Tibial artery (tissue), 4 donors: Measurements from ENCODE around the gene PLCG2.
A peak's percentile ranks its signal among the peaks of the same experiment; 100 is the strongest.
"Not testable (repeated sequence)": the region's sequence is repeated elsewhere in the genome, so short reads cannot be mapped to it uniquely, and the experiment has no call there.

ENCODE experiments used
- DNase-seq, 2 donors: peaks; one replicate each; pipeline ENCODE4 v3.0.0-alpha.2; 2019
- H3K27ac ChIP-seq, 2 donors: fragments of 200-600 bp; sonication (generic) in 1 of 2; 1 replicate in 1 of 2; 2 replicates in 1 of 2; pipeline ENCODE4 v1.5.1; 2018 to 2019; ENCODE audit warnings: mild to moderate bottlenecking in 1 of 2
- H3K27me3 ChIP-seq, 2 donors: fragments of 200-600 bp; sonication (generic) in 1 of 2; one replicate each; pipeline versions ENCODE4 v1.5.1 to v1.6.0; 2016 to 2019
- H3K36me3 ChIP-seq, 3 donors: fragments of 200-600 bp; sonication (generic) in 2 of 3; one replicate each; pipeline ENCODE4 v1.5.1; 2016 to 2019; ENCODE audit warnings: mild to moderate bottlenecking in 2 of 3
- H3K4me1 ChIP-seq, 4 donors: fragments of 200-600 bp; sonication (generic) in 2 of 4; 1 replicate in 3 of 4; 2 replicates in 1 of 4; pipeline ENCODE4 v1.5.1; 2016 to 2019
- H3K4me3 ChIP-seq, 2 donors: fragments of 200-600 bp; sonication (generic) in 1 of 2; 1 replicate in 1 of 2; 2 replicates in 1 of 2; pipeline ENCODE4 v1.5.1; 2018 to 2019; ENCODE audit warnings: mild to moderate bottlenecking in 2 of 2
- H3K9me3 ChIP-seq, 3 donors: fragments of 200-600 bp; sonication (generic) in 1 of 3; one replicate each; pipeline ENCODE4 v1.5.1; 2016 to 2019
- CTCF ChIP-seq, 2 experiments: fragments of 200-600 bp in 1 of 2; fragments of 450-650 bp in 1 of 2; IDR thresholded peaks; one replicate each; pipeline ENCODE4 v1.5.1; 2017 to 2019; ENCODE audit warnings: antibody characterized with exemption in 2 of 2, mild to moderate bottlenecking in 1 of 2, moderate library complexity in 1 of 2
- intact Hi-C: fragments of 100-400 bp; cut with DNase I; formaldehyde crosslinking; loops from one replicate; pipeline ENCODE4 v1.15.0; 2023; ENCODE audit warnings: low total_unique reads

PLCG2 gene

GRCh38 chr16:81933361-81933760 lies 154.3 kb downstream of the PLCG2 start:
- no peak for TF ChIP-seq CTCF (IDR thresholded peaks at IDR 0.05)
- intact Hi-C loops: no loop called here
- H3K9me3 ChIP-seq: no peaks in the 10 kb centered on the region

GRCh38 chr16:81934711-81935110 lies 155.6 kb downstream of the PLCG2 start:
- H3K27ac ChIP-seq, H3K4me1 ChIP-seq, H3K4me3 ChIP-seq, intact Hi-C loops, H3K9me3 ChIP-seq, H3K36me3 ChIP-seq: not testable (repeated sequence)
- peaks cover 0 to 18% of the 10 kb centered on the region in 2 donors for H3K27me3 ChIP-seq
- peak in 1 of 2 donors; percentile 3 for DNase-seq

More at GRCh38 chr16:81933361-81933760, 154.3 kb downstream of the PLCG2 start:
- Histone ChIP-seq H3K27me3 (peaks cover 0 to 7% of the 10 kb centered on the region in 2 donors), H3K27ac (no peak overlapping the region), H3K36me3 (peaks cover 0 to 9% (median 0%) of the 10 kb centered on the region in 3 donors), H3K4me3 (no peak overlapping the region), H3K4me1 (no peaks in the 10 kb centered on the region)
- no peak for DNase-seq

- peak in 1 of 2 donors; percentile 39 for DNase-seq
- intact Hi-C loops: no loop called here
- no peak for TF ChIP-seq CTCF (IDR thresholded peaks at IDR 0.05)
- H3K4me3 ChIP-seq: no peak overlapping the region
- H3K27me3 ChIP-seq: peaks cover 0 to 21% of the 10 kb centered on the region in 2 donors
- H3K36me3 ChIP-seq: peaks cover 0 to 9% (median 0%) of the 10 kb centered on the region in 3 donors
- no peak overlapping the region for H3K27ac ChIP-seq
- H3K4me1 ChIP-seq: no peaks in the 10 kb centered on the region
- H3K9me3 ChIP-seq: no peaks in the 10 kb centered on the region
These were observed 157.3 kb downstream of the PLCG2 start for GRCh38 chr16:81936209-81937000.

- peak in 1 of 2 donors; percentile 20 for DNase-seq
- intact Hi-C loops: no loop called here
- TF ChIP-seq CTCF (IDR thresholded peaks at IDR 0.05): no peak
- Histone ChIP-seq H3K27me3 (peaks cover 0 to 23% of the 10 kb centered on the region in 2 donors), H3K4me1 (no peaks in the 10 kb centered on the region), H3K4me3 (no peak overlapping the region), H3K36me3 (peaks cover 0 to 9% (median 0%) of the 10 kb centered on the region in 3 donors), H3K27ac (no peak overlapping the region), H3K9me3 (no peaks in the 10 kb centered on the region)
These were observed 158.4 kb downstream of the PLCG2 start for GRCh38 chr16:81937305-81938038.

GRCh38 chr16:81938326-81939163 lies 159.5 kb downstream of the PLCG2 start:
- Histone ChIP-seq H3K9me3 (no peaks in the 10 kb centered on the region), H3K36me3 (peaks cover 0 to 9% (median 0%) of the 10 kb centered on the region in 3 donors), H3K27me3 (peaks cover 0 to 24% of the 10 kb centered on the region in 2 donors), H3K27ac (no peak overlapping the region), H3K4me3 (no peak overlapping the region), H3K4me1 (no peaks in the 10 kb centered on the region)
- intact Hi-C loops: no loop called here
- TF ChIP-seq CTCF (IDR thresholded peaks at IDR 0.05): no peak
- peak in 1 of 2 donors; percentile 13 for DNase-seq
